CD4-positive, alpha-beta T cell (primary cell): ENCODE results near the gene TTL. TPM values are rescaled to one million over a fixed set of nuclear protein-coding genes. Genes with fewer than 3 reads are reported as not detected.

ENCODE experiments used
- ATAC-seq: fragments of 200-7000 bp; cut with Tn5 transposase; one replicate; pipeline ENCODE4 v1.10.0; 2022; ENCODE audit warnings: mild to moderate bottlenecking; ENCODE audit not compliant: poor library complexity
- CTCF ChIA-PET: fragments of 350-600 bp; sonication (Branson Sonifier 250); formaldehyde crosslinking; loops from one replicate; lab custom pipeline; 2021; ENCODE audit warnings: antibody characterized with exemption, inconsistent platforms; lab: Charles Lee
- POLR2A ChIA-PET: fragments of 350-600 bp; sonication (Branson Sonifier 250); formaldehyde crosslinking; loops from one replicate; lab custom pipeline; 2021; ENCODE audit warnings: antibody characterized with exemption, inconsistent platforms; lab: Charles Lee
- DNase-seq, 14 experiments: peaks; one replicate each; pipeline ENCODE4 v3.0.0-alpha.2; 2013 to 2020; ENCODE audit warnings: mixed read lengths in 2 of 14
- H3K27ac ChIP-seq, 2 donors: one replicate each; pipeline versions ENCODE4 v1.5.1 to v1.7.0; 2013; ENCODE audit warnings: low read length in 2 of 2, low read depth in 1 of 2, mild to moderate bottlenecking in 1 of 2
- H3K27me3 ChIP-seq, 2 experiments: 1 replicate in 1 of 2; 2 replicates in 1 of 2; pipeline versions ENCODE4 v1.6.1 to v1.7.0; 2013; ENCODE audit warnings: low read length in 2 of 2, control low read depth in 1 of 2, mild to moderate bottlenecking in 1 of 2, moderate library complexity in 1 of 2; ENCODE audit not compliant: insufficient read depth in 2 of 2, control insufficient read depth in 1 of 2
- H3K36me3 ChIP-seq: one replicate; pipeline ENCODE4 v1.6.1; 2013; ENCODE audit warnings: low read length, control low read depth; ENCODE audit not compliant: insufficient read depth
- H3K4me1 ChIP-seq: one replicate; pipeline ENCODE4 v1.6.1; 2013; ENCODE audit warnings: low read length, control low read depth; ENCODE audit not compliant: insufficient read depth
- H3K4me3 ChIP-seq: one replicate; pipeline ENCODE4 v1.5.1; 2013; ENCODE audit warnings: mild to moderate bottlenecking, low read length, moderate library complexity
- H3K9me3 ChIP-seq, 2 experiments: 1 replicate in 1 of 2; 2 replicates in 1 of 2; pipeline versions ENCODE4 v1.6.1 to v1.7.0; 2013; ENCODE audit warnings: low read length in 2 of 2, mild to moderate bottlenecking in 2 of 2, control low read depth in 1 of 2, moderate library complexity in 1 of 2; ENCODE audit not compliant: control insufficient read depth in 1 of 2, insufficient read depth in 1 of 2
- H3K27ac Mint-ChIP-seq: one replicate; pipeline ENCODE4 v1.8.0; 2020; ENCODE audit warnings: mixed read lengths
- H3K27me3 Mint-ChIP-seq: one replicate; pipeline ENCODE4 v1.8.0; 2021; ENCODE audit warnings: mixed read lengths
- H3K36me3 Mint-ChIP-seq: one replicate; pipeline ENCODE4 v1.8.0; 2021; ENCODE audit warnings: low read depth, mixed read lengths
- H3K4me1 Mint-ChIP-seq: one replicate; pipeline ENCODE4 v1.8.0; 2021; ENCODE audit warnings: low read depth, mixed read lengths
- H3K4me3 Mint-ChIP-seq: one replicate; pipeline ENCODE4 v1.8.0; 2020; ENCODE audit warnings: mild to moderate bottlenecking, mixed read lengths
- H3K9me3 Mint-ChIP-seq: one replicate; pipeline ENCODE4 v1.8.0; 2020; ENCODE audit warnings: mixed read lengths
- intact Hi-C, 2 experiments: fragments of 100-400 bp; cut with DNase I in 1 of 2; cut with micrococcal nuclease in 1 of 2; formaldehyde crosslinking; loops; one replicate each; pipeline versions ENCODE4 v1.15.1 to v1.9.0; 2023 to 2025; cut with DNase I, micrococcal nuclease
- total RNA-seq, 174 experiments: library from RNA in 2 of 174; stranded (reverse) in 2 of 174; gene quantifications; one replicate each; pipeline ENCODE4 v1.2.3 and lab custom pipeline; 2021 to 2026
- TF ChIP-seq, protein P1 (sequence below): fragments of 200-600 bp; IDR thresholded peaks from one replicate; pipeline ENCODE4 v1.8.0; 2022; ENCODE audit warnings: antibody characterized with exemption, mild to moderate bottlenecking

The TTL gene
- total RNA-seq, 2 experiments from 2014 or later: 9.9 to 10.8 TPM

- no peaks in the 10 kb centered on the region for H3K36me3 Mint-ChIP-seq
- Histone ChIP-seq H3K27me3 (no peaks in the 10 kb centered on the region), H3K4me3 (no peak overlapping the region), H3K27ac (no peak overlapping the region), H3K9me3 (no peaks in the 10 kb centered on the region), H3K4me1 (no peaks in the 10 kb centered on the region), H3K36me3 (peaks cover 12% of the 10 kb centered on the region)
- TF ChIP-seq, protein P1, sequence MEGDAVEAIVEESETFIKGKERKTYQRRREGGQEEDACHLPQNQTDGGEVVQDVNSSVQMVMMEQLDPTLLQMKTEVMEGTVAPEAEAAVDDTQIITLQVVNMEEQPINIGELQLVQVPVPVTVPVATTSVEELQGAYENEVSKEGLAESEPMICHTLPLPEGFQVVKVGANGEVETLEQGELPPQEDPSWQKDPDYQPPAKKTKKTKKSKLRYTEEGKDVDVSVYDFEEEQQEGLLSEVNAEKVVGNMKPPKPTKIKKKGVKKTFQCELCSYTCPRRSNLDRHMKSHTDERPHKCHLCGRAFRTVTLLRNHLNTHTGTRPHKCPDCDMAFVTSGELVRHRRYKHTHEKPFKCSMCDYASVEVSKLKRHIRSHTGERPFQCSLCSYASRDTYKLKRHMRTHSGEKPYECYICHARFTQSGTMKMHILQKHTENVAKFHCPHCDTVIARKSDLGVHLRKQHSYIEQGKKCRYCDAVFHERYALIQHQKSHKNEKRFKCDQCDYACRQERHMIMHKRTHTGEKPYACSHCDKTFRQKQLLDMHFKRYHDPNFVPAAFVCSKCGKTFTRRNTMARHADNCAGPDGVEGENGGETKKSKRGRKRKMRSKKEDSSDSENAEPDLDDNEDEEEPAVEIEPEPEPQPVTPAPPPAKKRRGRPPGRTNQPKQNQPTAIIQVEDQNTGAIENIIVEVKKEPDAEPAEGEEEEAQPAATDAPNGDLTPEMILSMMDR: no peak
- no peaks in the 10 kb centered on the region for H3K4me1 Mint-ChIP-seq
- POLR2A ChIA-PET: no interaction called here
- DNase-seq (no peak), ATAC-seq (no peak)
- H3K27me3 Mint-ChIP-seq: no peaks in the 10 kb centered on the region
- intact Hi-C loops: loop anchor here in 1 of 2 experiments (5.0 kb wide), 1 partner anchor 370 kb away; no protein-coding TSS in a partner anchor
- H3K9me3 Mint-ChIP-seq: no peaks in the 10 kb centered on the region
- H3K27ac Mint-ChIP-seq: no peak overlapping the region
- CTCF ChIA-PET: interaction anchor here (5.2 kb wide), 1 partner anchor 12 kb away, joined by 22 read pairs; no protein-coding TSS in a partner anchor
- no peak overlapping the region for H3K4me3 Mint-ChIP-seq
Measured at GRCh38 chr2:112491946-112492345, 10.0 kb downstream of the TTL start.

GRCh38 chr2:112493048-112493447 lies 11.1 kb downstream of the TTL start:
- H3K27ac Mint-ChIP-seq: no peak overlapping the region
- no peaks in the 10 kb centered on the region for H3K4me1 Mint-ChIP-seq
- ChIA-PET POLR2A (interaction anchor here (0.7 kb wide), 1 partner anchor 8 kb away, joined by 5 read pairs; no protein-coding TSS in a partner anchor), CTCF (interaction anchor here (5.2 kb wide), 1 partner anchor 13 kb away, joined by 22 read pairs; no protein-coding TSS in a partner anchor)
- Histone ChIP-seq H3K27me3 (no peaks in the 10 kb centered on the region), H3K4me3 (no peak overlapping the region), H3K36me3 (peaks cover 12% of the 10 kb centered on the region), H3K9me3 (no peaks in the 10 kb centered on the region), H3K4me1 (no peaks in the 10 kb centered on the region), H3K27ac (no peak overlapping the region)
- no peaks in the 10 kb centered on the region for H3K9me3 Mint-ChIP-seq
- intact Hi-C loops: loop anchor here in 1 of 2 experiments (5.0 kb wide), 1 partner anchor 371 kb away; no protein-coding TSS in a partner anchor
- no peaks in the 10 kb centered on the region for H3K27me3 Mint-ChIP-seq
- H3K36me3 Mint-ChIP-seq: no peaks in the 10 kb centered on the region
- ATAC-seq (no peak), DNase-seq (no peak)
- no peak overlapping the region for H3K4me3 Mint-ChIP-seq
- TF ChIP-seq, protein P1: no peak

DNA sequence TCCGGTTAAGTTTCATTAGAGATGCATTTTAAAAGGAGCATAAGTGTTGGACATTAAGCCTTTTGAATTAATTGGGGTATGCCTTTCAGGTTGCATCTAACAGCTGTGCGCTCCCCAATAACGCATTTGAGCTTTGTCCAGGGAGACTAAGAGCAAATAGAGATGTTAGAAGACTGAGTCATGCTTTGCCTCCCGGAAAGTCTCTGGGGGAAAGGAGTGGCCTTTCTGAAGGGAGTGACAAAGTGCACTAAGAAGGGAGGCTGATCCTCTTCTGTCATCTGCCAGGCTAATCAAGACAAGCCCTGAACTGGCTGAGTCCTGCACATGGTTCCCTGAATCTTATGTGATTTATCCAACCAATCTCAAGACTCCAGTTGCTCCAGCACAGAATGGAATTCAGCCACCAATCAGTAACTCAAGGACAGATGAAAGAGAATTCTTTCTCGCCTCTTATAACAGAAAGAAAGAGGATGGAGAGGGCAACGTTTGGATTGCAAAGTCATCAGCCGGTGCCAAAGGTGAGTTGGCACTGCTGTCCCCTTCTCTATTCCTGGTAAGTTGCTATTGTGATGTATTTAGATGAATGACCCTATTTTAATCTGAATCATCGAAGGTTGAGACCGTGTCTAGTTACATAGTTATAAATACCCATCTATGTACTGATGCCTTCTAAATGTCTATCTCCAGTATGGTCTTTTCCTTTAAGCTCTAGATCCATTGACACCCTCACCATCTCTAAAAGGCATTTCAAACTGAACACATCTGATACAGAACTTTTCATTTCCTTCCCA lies 12.1 kb downstream of the TTL start:
- H3K9me3 ChIP-seq: no peaks in the 10 kb centered on the region
- no peak for DNase-seq
- Mint-ChIP-seq H3K27ac (no peak overlapping the region), H3K36me3 (no peaks in the 10 kb centered on the region), H3K9me3 (no peaks in the 10 kb centered on the region), H3K27me3 (no peaks in the 10 kb centered on the region), H3K4me3 (no peak overlapping the region), H3K4me1 (no peaks in the 10 kb centered on the region)
- ATAC-seq: no peak
- CTCF ChIA-PET: interaction anchor here (1.4 kb wide), 1 partner anchor 13 kb away, joined by 7 read pairs; no protein-coding TSS in a partner anchor
- no peak overlapping the region for H3K4me3 ChIP-seq
- no peaks in the 10 kb centered on the region for H3K27me3 ChIP-seq
- POLR2A ChIA-PET: interaction anchor here (0.7 kb wide), 1 partner anchor 9 kb away, joined by 5 read pairs; no protein-coding TSS in a partner anchor
- H3K4me1 ChIP-seq: no peaks in the 10 kb centered on the region
- TF ChIP-seq, protein P1: no peak
- no peak overlapping the region for H3K27ac ChIP-seq
- intact Hi-C loops: loop anchor here in 1 of 2 experiments (5.0 kb wide), 1 partner anchor 372 kb away; no protein-coding TSS in a partner anchor
- H3K36me3 ChIP-seq: peaks cover 12% of the 10 kb centered on the region
